Naive thymus-derived CD4-positive, alpha-beta T cell (primary cell): ENCODE measurements around the gene FHL2. TPM values are rescaled to one million over a fixed set of nuclear protein-coding genes. Genes with fewer than 3 reads are reported as not detected.

Source experiments
- ATAC-seq: fragments of 150-1000 bp; cut with Tn5 transposase; 2 replicates; pipeline ENCODE4 v1.10.0; 2021; ENCODE audit warnings: mild to moderate bottlenecking, moderate library complexity
- CTCF ChIA-PET: fragments of 350-600 bp; sonication (Branson Sonifier 250); formaldehyde crosslinking; loops from one replicate; lab custom pipeline; 2021; ENCODE audit warnings: antibody characterized with exemption; lab: Charles Lee
- POLR2A ChIA-PET: fragments of 350-600 bp; sonication (Branson Sonifier 250); formaldehyde crosslinking; loops from one replicate; lab custom pipeline; 2021; ENCODE audit warnings: antibody characterized with exemption, inconsistent platforms; lab: Charles Lee
- DNase-seq, 9 donors: peaks; one replicate each; pipeline versions ENCODE4 v3.0.0 to v3.0.0-alpha.2; 2020 to 2022; ENCODE audit warnings: mixed read lengths in 1 of 9
- H3K27ac ChIP-seq: one replicate; pipeline ENCODE4 v1.7.0; 2013; ENCODE audit warnings: mild to moderate bottlenecking, low read depth, low read length, moderate library complexity
- H3K27me3 ChIP-seq, 2 donors: one replicate each; pipeline ENCODE4 v1.7.0; 2013; ENCODE audit warnings: low read length in 2 of 2, mild to moderate bottlenecking in 2 of 2, moderate library complexity in 2 of 2; ENCODE audit not compliant: control insufficient read depth in 2 of 2, insufficient read depth in 2 of 2
- H3K36me3 ChIP-seq, 3 experiments: 1 replicate in 2 of 3; 2 replicates in 1 of 3; pipeline ENCODE4 v1.7.0; 2013; ENCODE audit warnings: low read length in 3 of 3, mild to moderate bottlenecking in 3 of 3, moderate library complexity in 1 of 3; ENCODE audit not compliant: insufficient read depth in 3 of 3, control insufficient read depth in 2 of 3
- H3K4me1 ChIP-seq, 2 donors: one replicate each; pipeline ENCODE4 v1.7.0; 2013; ENCODE audit warnings: low read length in 2 of 2, mild to moderate bottlenecking in 2 of 2, moderate library complexity in 1 of 2; ENCODE audit not compliant: control insufficient read depth in 2 of 2, insufficient read depth in 2 of 2
- H3K4me3 ChIP-seq: 2 replicates; pipeline ENCODE4 v1.7.0; 2013; ENCODE audit warnings: mild to moderate bottlenecking, low read length
- H3K9me3 ChIP-seq, 3 experiments: 1 replicate in 2 of 3; 2 replicates in 1 of 3; pipeline ENCODE4 v1.7.0; 2013; ENCODE audit warnings: low read length in 3 of 3; ENCODE audit not compliant: control insufficient read depth in 2 of 3
- H3K27ac Mint-ChIP-seq, 9 donors: one replicate each; pipeline ENCODE4 v1.8.0; 2020 to 2022; ENCODE audit warnings: mixed read lengths in 9 of 9, mild to moderate bottlenecking in 8 of 9, moderate library complexity in 5 of 9, inconsistent platforms in 2 of 9
- H3K27me3 Mint-ChIP-seq, 5 donors: one replicate each; pipeline ENCODE4 v1.8.0; 2021 to 2022; ENCODE audit warnings: mixed read lengths in 5 of 5, mild to moderate bottlenecking in 1 of 5
- H3K36me3 Mint-ChIP-seq, 5 donors: one replicate each; pipeline ENCODE4 v1.8.0; 2020 to 2022; ENCODE audit warnings: mixed read lengths in 5 of 5, mild to moderate bottlenecking in 3 of 5, inconsistent platforms in 1 of 5
- H3K4me1 Mint-ChIP-seq, 7 donors: one replicate each; pipeline ENCODE4 v1.8.0; 2020 to 2022; ENCODE audit warnings: mixed read lengths in 7 of 7, mild to moderate bottlenecking in 3 of 7, inconsistent platforms in 1 of 7
- H3K4me3 Mint-ChIP-seq, 10 donors: one replicate each; pipeline ENCODE4 v1.8.0; 2020 to 2022; ENCODE audit warnings: mild to moderate bottlenecking in 10 of 10, mixed read lengths in 10 of 10, moderate library complexity in 6 of 10, inconsistent platforms in 2 of 10
- H3K9me3 Mint-ChIP-seq, 11 donors: one replicate each; pipeline ENCODE4 v1.8.0; 2020 to 2022; ENCODE audit warnings: mixed read lengths in 11 of 11, mild to moderate bottlenecking in 4 of 11, inconsistent platforms in 1 of 11, moderate library complexity in 1 of 11
- intact Hi-C, 2 donors: fragments of 100-400 bp; cut with micrococcal nuclease; formaldehyde crosslinking; loops; one replicate each; pipeline ENCODE4 v1.15.1; 2023
- polyA plus RNA-seq, 2 donors: library from polyadenylated mRNA; unstranded; fragments of 300-500 nt; fragmentation: Illumina TruSeq; gene quantifications; one replicate each; pipeline ENCODE4 v1.2.3, GENCODE V29; 2021
- total RNA-seq, 6 experiments: library from RNA in 5 of 6; stranded (reverse) in 5 of 6; gene quantifications; 1 replicate in 5 of 6; 2 replicates in 1 of 6; pipeline ENCODE4 v1.2.3 and lab custom pipeline; 2021 to 2026

Gene FHL2
- total and polyA plus RNA-seq, 7 experiments from 2014 or later, result 0.19 to 3.6 (median 0.67) TPM; not detected in 1

DNA sequence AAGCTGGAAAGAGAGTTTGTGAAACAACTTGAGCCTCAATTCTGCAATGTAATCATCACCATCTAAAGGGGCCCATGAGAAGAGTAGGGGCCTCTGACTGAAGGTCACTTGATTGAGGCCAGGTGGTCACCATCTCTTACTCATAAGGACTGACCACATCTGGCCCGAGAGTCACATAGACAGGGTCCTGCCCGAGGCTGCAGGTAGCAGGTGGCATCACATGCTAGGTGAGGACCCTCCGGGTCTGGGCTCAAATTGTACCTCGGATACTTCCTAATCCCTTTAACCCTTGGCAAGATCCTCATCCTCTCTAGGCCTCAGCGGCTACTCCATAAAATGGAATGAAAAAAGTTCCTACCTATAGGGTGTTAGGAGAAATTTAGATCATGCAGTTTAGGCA lies 16.7 kb downstream of the FHL2 start:
- Mint-ChIP-seq H3K36me3 (peaks cover 0 to 14% (median 0%) of the 10 kb centered on the region in 5 donors), H3K9me3 (no peaks in the 10 kb centered on the region), H3K4me1 (peaks cover 0 to 16% (median 0%) of the 10 kb centered on the region in 7 donors), H3K27me3 (peaks cover 0 to 1% (median 0%) of the 10 kb centered on the region in 5 donors), H3K4me3 (no peak overlapping the region), H3K27ac (no peak overlapping the region)
- ChIA-PET POLR2A (no interaction called here), CTCF (no interaction called here)
- ATAC-seq (no peak), DNase-seq (no peak)
- Histone ChIP-seq H3K27me3 (no peaks in the 10 kb centered on the region), H3K4me3 (no peak overlapping the region), H3K4me1 (no peaks in the 10 kb centered on the region), H3K36me3 (no peaks in the 10 kb centered on the region), H3K9me3 (no peaks in the 10 kb centered on the region), H3K27ac (no peak overlapping the region)
- intact Hi-C loops, result no loop called here

DNA sequence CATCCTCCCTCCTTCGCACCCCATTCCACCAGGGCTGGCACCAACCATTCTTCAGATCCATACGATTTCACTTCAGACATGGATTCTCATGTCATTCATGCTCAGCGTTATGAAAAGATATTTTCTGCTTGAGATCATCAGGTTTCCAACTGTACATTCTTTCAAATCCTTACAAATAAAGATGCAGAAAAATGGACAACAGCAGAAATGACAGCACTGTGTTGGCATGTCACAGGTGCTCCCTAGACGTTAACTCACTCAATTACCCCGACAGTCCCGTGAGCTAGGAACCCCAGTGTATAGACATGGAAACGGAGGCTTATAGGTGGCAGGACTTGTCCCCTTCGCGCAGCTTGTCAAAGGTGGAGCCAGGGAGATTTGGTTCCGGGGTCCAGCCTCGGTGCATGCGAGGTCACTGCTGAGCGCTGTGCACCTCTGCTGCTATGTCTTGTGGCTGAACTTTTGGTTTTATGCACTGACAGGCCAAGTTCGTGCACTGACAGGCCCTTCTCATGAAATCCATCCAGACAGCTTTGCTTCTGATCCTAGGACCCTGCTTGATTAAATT lies 17.7 kb downstream of the FHL2 start:
- DNase-seq, result no peak
- Histone ChIP-seq H3K9me3 (no peaks in the 10 kb centered on the region), H3K27ac (no peak overlapping the region), H3K27me3 (no peaks in the 10 kb centered on the region), H3K4me1 (no peaks in the 10 kb centered on the region), H3K4me3 (no peak overlapping the region), H3K36me3 (no peaks in the 10 kb centered on the region)
- intact Hi-C loops, result no loop called here
- Mint-ChIP-seq H3K9me3 (no peaks in the 10 kb centered on the region), H3K27me3 (peaks cover 0 to 1% (median 0%) of the 10 kb centered on the region in 5 donors), H3K27ac (peak overlapping the region in 1 of 9 donors; percentile 51), H3K4me1 (peaks cover 0 to 16% (median 0%) of the 10 kb centered on the region in 7 donors), H3K36me3 (peaks cover 0 to 17% (median 0%) of the 10 kb centered on the region in 5 donors), H3K4me3 (no peak overlapping the region)
- ChIA-PET CTCF (no interaction called here), POLR2A (no interaction called here)
- ATAC-seq, result no peak

DNA sequence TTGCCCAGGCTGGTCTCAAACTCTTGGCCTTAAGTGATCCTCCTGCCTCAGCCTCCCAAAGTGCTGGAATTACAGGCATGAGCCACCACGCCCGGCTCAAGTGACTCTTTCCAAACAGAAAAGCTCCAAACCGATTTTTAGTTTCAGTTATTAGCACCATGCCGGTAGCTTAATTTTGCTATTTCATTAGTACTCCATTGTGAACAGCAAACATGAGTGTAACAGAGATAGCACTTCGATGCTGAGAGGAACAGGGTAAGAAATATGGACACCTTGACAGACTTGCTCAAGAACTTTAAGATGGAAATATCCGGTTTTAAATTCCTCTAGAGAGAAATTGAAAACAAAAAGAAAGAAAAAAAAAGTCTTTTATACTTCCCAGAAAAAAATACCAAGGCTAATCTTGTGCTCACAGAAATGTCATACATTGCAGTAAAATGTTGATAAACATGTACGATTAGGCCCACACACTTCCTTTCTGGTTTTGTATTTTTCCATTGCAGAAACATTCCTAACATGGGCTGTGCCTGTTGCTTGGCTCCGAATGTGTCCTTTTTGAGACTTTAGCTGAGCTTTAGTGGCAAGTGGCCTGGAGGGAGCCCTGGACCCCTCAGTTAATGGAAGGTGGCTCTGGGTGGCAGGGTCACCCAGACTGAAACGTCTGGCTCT lies 18.3 kb downstream of the FHL2 start:
- ATAC-seq (no peak), DNase-seq (no peak)
- peaks cover 0 to 13% (median 0%) of the 10 kb centered on the region in 5 donors for H3K36me3 Mint-ChIP-seq
- intact Hi-C loops, result no loop called here
- H3K27ac Mint-ChIP-seq, result peak overlapping the region in 3 of 9 donors; percentile 23 to 65 (median 51)
- Histone ChIP-seq H3K27ac (no peak overlapping the region), H3K36me3 (no peaks in the 10 kb centered on the region), H3K4me1 (no peaks in the 10 kb centered on the region), H3K27me3 (no peaks in the 10 kb centered on the region), H3K9me3 (no peaks in the 10 kb centered on the region), H3K4me3 (no peak overlapping the region)
- peaks cover 0 to 1% (median 0%) of the 10 kb centered on the region in 5 donors for H3K27me3 Mint-ChIP-seq
- POLR2A ChIA-PET, result no interaction called here
- H3K9me3 Mint-ChIP-seq, result no peaks in the 10 kb centered on the region
- H3K4me1 Mint-ChIP-seq, result peaks cover 0 to 16% (median 0%) of the 10 kb centered on the region in 7 donors
- H3K4me3 Mint-ChIP-seq, result no peak overlapping the region
- CTCF ChIA-PET, result interaction anchor here (1.5 kb wide), 1 partner anchor 12 kb away, joined by 5 read pairs; no protein-coding TSS in a partner anchor

DNA sequence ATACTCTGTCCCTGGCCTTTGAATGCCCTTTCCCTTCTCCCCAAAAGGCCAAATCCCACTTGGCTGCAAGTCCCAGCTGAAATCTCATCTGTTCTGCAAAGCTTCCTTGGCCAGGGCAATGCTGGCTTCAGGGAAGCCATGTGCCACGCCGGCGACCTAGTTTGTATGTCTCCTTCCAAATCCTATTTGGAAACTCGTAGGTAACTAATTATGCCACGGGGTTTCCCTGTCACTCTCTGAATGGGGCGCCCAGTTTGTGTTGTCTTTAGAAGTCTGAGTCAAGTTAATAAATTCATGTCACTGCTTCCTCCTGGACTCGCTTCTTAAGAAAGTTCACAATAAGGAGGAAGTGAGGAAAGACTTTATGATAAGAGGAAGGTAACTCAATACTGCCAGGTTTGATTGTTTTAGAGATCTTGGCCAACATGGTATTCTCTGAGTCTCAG lies 19.1 kb downstream of the FHL2 start:
- Histone ChIP-seq H3K36me3 (no peaks in the 10 kb centered on the region), H3K27me3 (no peaks in the 10 kb centered on the region), H3K9me3 (no peaks in the 10 kb centered on the region), H3K4me3 (no peak overlapping the region), H3K4me1 (no peaks in the 10 kb centered on the region), H3K27ac (no peak overlapping the region)
- Mint-ChIP-seq H3K27ac (peak overlapping the region in 1 of 9 donors; percentile 23), H3K4me3 (no peak overlapping the region), H3K27me3 (peaks cover 0 to 1% (median 0%) of the 10 kb centered on the region in 5 donors), H3K9me3 (no peaks in the 10 kb centered on the region), H3K4me1 (peaks cover 0 to 16% (median 0%) of the 10 kb centered on the region in 7 donors), H3K36me3 (peaks cover 0 to 13% (median 0%) of the 10 kb centered on the region in 5 donors)
- ChIA-PET CTCF (interaction anchor here (1.5 kb wide), 1 partner anchor 11 kb away, joined by 5 read pairs; no protein-coding TSS in a partner anchor), POLR2A (no interaction called here)
- intact Hi-C loops, result no loop called here
- ATAC-seq, result no peak
- DNase-seq, result no peak

DNA sequence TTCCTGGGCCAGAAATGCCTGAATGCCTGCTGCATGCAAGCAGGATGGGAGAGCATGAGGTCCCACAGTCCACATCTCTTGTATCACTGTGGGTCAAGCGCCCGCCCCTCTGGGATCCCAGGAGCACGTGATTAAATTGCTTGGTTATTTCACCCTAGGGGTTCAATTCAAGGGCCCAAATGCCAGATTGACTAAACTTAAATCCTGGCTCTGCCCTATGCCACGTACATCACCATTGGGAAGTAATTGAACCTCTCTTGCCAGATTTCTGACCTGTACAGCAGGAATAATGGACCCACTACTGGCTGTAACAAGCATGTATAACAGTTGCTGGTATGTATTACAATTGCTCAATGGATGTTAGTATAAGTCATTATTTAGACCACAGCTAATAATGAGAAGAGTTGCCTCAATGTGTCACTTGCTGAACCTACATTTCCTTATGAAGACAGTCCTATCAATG lies 19.9 kb downstream of the FHL2 start:
- H3K27ac Mint-ChIP-seq, result no peak overlapping the region
- H3K27ac ChIP-seq, result no peak overlapping the region
- peaks cover 0 to 10% (median 0%) of the 10 kb centered on the region in 5 donors for H3K36me3 Mint-ChIP-seq
- intact Hi-C loops, result no loop called here
- peaks cover 0 to 5% of the 10 kb centered on the region in 2 donors for H3K4me1 ChIP-seq
- no peaks in the 10 kb centered on the region for H3K9me3 ChIP-seq
- peaks cover 0 to 17% (median 4%) of the 10 kb centered on the region in 7 donors for H3K4me1 Mint-ChIP-seq
- no peak overlapping the region for H3K4me3 Mint-ChIP-seq
- ChIA-PET CTCF (interaction anchor here (1.5 kb wide), 1 partner anchor 10 kb away, joined by 5 read pairs; no protein-coding TSS in a partner anchor), POLR2A (no interaction called here)
- H3K27me3 Mint-ChIP-seq, result peaks cover 0 to 1% (median 0%) of the 10 kb centered on the region in 5 donors
- no peaks in the 10 kb centered on the region for H3K27me3 ChIP-seq
- DNase-seq, result no peak
- no peak for ATAC-seq
- no peak overlapping the region for H3K4me3 ChIP-seq
- no peaks in the 10 kb centered on the region for H3K9me3 Mint-ChIP-seq
- H3K36me3 ChIP-seq, result no peaks in the 10 kb centered on the region

DNA sequence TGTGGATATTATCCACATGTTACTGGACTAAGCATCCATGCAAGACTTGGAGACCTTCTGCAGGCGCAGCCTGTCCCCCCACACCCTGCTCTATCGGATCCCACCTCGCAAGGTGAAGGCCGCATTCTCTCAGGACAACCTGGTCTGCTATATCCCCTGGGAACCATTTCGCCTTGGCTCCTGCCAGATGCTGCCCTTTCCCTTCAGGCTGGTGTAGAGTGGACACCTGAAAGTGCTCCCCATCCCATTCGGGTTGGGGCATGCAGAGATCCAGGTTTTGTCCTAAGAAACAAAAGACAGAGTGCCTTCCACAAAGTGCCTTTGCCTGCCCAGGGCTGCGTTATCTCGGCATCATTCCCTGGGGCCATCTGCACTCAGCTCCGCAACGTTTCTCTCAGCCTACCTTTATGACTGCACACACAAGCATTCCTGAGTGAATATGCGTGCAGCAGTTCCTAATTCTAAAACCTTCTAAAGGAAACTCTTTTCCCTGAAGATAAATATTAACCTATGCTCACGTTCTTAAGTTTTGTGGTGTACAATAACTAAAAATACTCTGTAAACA lies 20.5 kb downstream of the FHL2 start:
- Mint-ChIP-seq H3K27ac (no peak overlapping the region), H3K4me1 (peaks cover 0 to 20% (median 6%) of the 10 kb centered on the region in 7 donors), H3K36me3 (peaks cover 0 to 7% (median 0%) of the 10 kb centered on the region in 5 donors), H3K4me3 (no peak overlapping the region), H3K27me3 (peaks cover 0 to 1% (median 0%) of the 10 kb centered on the region in 5 donors), H3K9me3 (no peaks in the 10 kb centered on the region)
- Histone ChIP-seq H3K4me3 (no peak overlapping the region), H3K27ac (no peak overlapping the region), H3K9me3 (no peaks in the 10 kb centered on the region), H3K27me3 (no peaks in the 10 kb centered on the region), H3K4me1 (peaks cover 0 to 9% of the 10 kb centered on the region in 2 donors), H3K36me3 (no peaks in the 10 kb centered on the region)
- intact Hi-C loops, result no loop called here
- POLR2A ChIA-PET, result no interaction called here
- ATAC-seq (no peak), DNase-seq (no peak)
- CTCF ChIA-PET, result interaction anchor here (1.0 kb wide), 1 partner anchor 142 kb away, joined by 4 read pairs; no protein-coding TSS in a partner anchor
